Activated CD4-positive, CD25-positive, alpha-beta regulatory T cell treated with anti-CD3 and anti-CD28 coated beads, Interleukin-2, amount 50 U/mL, for 72 hours (primary cell): ENCODE data around the gene NSL1.
"Not testable (repeated sequence)": the region's sequence is repeated elsewhere in the genome, so short reads cannot be mapped to it uniquely, and the experiment has no call there.

Source experiments
- DNase-seq: peaks from one replicate; pipeline ENCODE4 v3.0.0; 2021

Gene NSL1

GRCh38 chr1:212791676-212792395 lies at the start of gene NSL1, which contains the start of gene TATDN3:
TSS of gene NSL1 (minus strand) at chr1:212791777. CDS start at chr1:212791763, 14 bp downstream.
TSS of gene TATDN3 (plus strand) at chr1:212791894. CDS start at chr1:212791922, 28 bp downstream.
- DNase-seq: peak; percentile 99

- DNase-seq: no peak
Measured at GRCh38 chr1:212838145-212838544, 46.6 kb upstream of the NSL1 start.

- DNase-seq: not testable (repeated sequence)
Measured at GRCh38 chr1:212833211-212834207, 41.9 kb upstream of the NSL1 start.

- no peak for DNase-seq
Measured at GRCh38 chr1:212828395-212828794, 36.8 kb upstream of the NSL1 start.

- DNase-seq: no peak
Measured at GRCh38 chr1:212827831-212828278, 36.3 kb upstream of the NSL1 start.

- no peak for DNase-seq
Measured at GRCh38 chr1:212827171-212827776, 35.7 kb upstream of the NSL1 start.

GRCh38 chr1:212825798-212826452 lies 34.3 kb upstream of the NSL1 start:
- DNase-seq: no peak

- DNase-seq: no peak
Measured at GRCh38 chr1:212824201-212824600, 32.6 kb upstream of the NSL1 start.

- DNase-seq: no peak
Measured at GRCh38 chr1:212822956-212823355, 31.4 kb upstream of the NSL1 start.

- DNase-seq: no peak
Measured at GRCh38 chr1:212820969-212821368, 29.4 kb upstream of the NSL1 start.

- no peak for DNase-seq
Measured at GRCh38 chr1:212819726-212820125, 28.1 kb upstream of the NSL1 start.

- no peak for DNase-seq
Measured at GRCh38 chr1:212816567-212817278, 25.1 kb upstream of the NSL1 start.

GRCh38 chr1:212814537-212815334 lies 23.2 kb upstream of the NSL1 start:
- DNase-seq: no peak

GRCh38 chr1:212805767-212806166 lies 14.2 kb upstream of the NSL1 start:
- no peak for DNase-seq

GRCh38 chr1:212797681-212798080 lies 6.1 kb upstream of the NSL1 start:
- no peak for DNase-seq

GRCh38 chr1:212794561-212795014 lies 3.0 kb upstream of the NSL1 start:
- no peak for DNase-seq

GRCh38 chr1:212792396-212792908 lies 875 bp upstream of the NSL1 start:
- DNase-seq: no peak

GRCh38 chr1:212791261-212791675 lies 309 bp downstream of the NSL1 start:
- DNase-seq: no peak

GRCh38 chr1:212785871-212786270 lies 5.7 kb downstream of the NSL1 start:
- DNase-seq: no peak

GRCh38 chr1:212783976-212784375 lies 7.6 kb downstream of the NSL1 start:
- DNase-seq: no peak
